OCI-LY7 (cell line): ENCODE results near the gene MTUS2.

Source experiments
- CTCF ChIP-seq: fragments of 200-600 bp; sonication (generic); conservative IDR thresholded peaks from 2 replicates; pipeline ENCODE4 v1.5.1; 2014; ENCODE audit warnings: mild to moderate bottlenecking, antibody characterized with exemption, low read length, moderate library complexity, mixed read lengths
- EZH2phosphoT487 ChIP-seq: fragments of 200-600 bp; sonication (generic); IDR thresholded peaks from 2 replicates; pipeline ENCODE4 v1.6.1; 2018; ENCODE audit warnings: low read depth, borderline replicate concordance, mild to moderate bottlenecking, mixed run types, antibody characterized with exemption, low read length, moderate library complexity, mixed read lengths

GRCh38 chr13:29448174-29448573 is 628.0 kb downstream of the MTUS2 start:
- no peak for TF ChIP-seq CTCF
- TF ChIP-seq EZH2phosphoT487: no peak
